Cerebellar nuclear complex (tissue), 1 donor: ENCODE data around the gene AKR1E2.
A peak's percentile ranks its signal among the peaks of the same experiment; 100 is the strongest.

ENCODE experiments used
- DNase-seq, 2 experiments: peaks; one replicate each; lab custom pipeline; 2025; lab: John Stamatoyannopoulos, UW

The AKR1E2 gene

GRCh38 chr10:4845766-4846165 lies 19.8 kb downstream of the AKR1E2 start:
- DNase-seq = no peak

GRCh38 chr10:4846775-4847174 lies 20.8 kb downstream of the AKR1E2 start:
- no peak for DNase-seq

GRCh38 chr10:4847561-4848355 lies 21.8 kb downstream of the AKR1E2 start:
- DNase-seq = no peak

DNA sequence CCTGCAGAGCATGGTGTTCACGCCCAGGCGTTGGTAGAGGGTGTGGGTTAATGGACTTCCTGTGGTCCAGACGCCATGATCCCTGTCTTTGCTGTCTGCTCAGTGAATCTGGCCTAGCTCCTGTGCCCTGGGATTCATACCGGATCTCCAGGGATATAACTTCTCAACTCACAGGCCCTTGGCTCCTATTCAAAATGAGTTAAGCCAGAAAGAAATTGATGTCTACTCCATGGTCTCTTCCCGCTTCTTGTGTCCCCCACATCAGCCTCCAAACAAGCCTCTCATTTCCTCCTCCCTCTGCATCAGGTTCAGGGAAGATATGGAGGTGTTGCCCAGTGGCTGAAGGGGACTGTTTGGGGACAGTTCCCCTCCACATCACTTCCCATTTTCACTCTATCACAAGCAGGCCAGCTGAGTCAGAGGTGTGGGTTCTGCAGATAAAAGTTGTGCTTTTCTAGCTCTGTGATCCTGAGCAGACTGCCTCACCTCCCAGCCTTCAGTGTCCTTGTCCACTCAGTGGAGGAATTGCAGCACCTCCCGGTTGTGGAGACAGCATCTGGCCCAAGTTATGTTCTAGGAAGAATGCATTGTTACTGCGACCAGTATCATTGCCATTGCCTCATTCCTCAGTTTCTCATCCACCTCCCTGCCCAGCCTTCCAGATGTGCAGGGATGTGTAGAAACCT lies 22.5 kb downstream of the AKR1E2 start:
- no peak for DNase-seq

GRCh38 chr10:4849042-4849402 lies 23.0 kb downstream of the AKR1E2 start:
- DNase-seq = no peak

DNA sequence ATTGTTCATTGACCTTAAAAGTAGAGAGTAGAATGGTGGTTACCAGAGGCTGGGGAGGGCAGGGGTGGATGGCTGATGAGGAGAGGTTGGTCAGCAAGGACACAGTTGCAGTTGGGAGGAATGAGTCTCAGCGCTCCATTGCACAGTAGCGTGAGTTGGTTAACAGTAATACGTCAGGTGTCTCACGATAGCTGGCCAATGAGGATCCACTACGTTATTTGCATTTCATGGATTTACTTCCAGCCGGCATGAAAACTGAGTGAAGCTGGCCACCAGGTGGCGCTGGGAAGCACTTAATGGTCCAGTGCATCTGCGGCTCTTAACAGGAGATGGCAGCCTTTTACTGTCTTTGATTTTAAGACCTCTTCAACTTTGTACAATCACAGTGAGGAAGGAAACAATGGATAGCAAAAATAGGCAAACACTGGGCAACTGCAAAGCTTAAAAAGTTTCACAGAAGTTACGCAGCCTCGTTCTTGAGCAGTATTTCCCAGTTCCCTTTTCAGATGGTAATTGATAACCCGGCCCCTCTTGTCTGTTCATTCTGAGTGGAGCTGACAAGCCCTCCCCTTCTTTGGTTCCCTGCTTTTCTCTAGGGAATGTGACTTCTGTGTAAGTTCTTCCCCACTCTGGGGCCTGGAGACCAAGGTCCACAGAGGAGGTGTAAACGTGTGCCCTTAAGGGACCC lies 23.7 kb downstream of the AKR1E2 start:
- DNase-seq = peak in 1 of 2 experiments; percentile 5

GRCh38 chr10:4850397-4850796 lies 24.4 kb downstream of the AKR1E2 start:
- DNase-seq = no peak

DNA sequence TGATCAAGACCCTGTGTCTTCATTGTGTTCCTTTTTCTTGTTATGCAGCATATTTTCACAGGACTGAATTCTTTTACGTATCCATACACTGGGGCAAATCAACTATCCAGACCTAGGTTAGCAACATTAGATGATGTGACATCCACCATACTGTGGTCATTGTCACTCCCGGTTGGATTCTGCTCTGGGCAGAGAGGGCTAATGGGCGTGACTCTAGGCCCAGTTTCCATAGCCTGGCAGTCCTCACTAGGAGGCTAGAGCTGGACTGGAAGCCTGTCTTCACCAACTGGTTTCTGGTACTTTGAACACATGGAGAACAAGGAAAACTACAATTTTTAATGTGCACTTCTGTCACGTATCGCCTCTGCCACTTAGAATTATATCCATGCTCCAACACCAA lies 25.2 kb downstream of the AKR1E2 start:
- DNase-seq = no peak

DNA sequence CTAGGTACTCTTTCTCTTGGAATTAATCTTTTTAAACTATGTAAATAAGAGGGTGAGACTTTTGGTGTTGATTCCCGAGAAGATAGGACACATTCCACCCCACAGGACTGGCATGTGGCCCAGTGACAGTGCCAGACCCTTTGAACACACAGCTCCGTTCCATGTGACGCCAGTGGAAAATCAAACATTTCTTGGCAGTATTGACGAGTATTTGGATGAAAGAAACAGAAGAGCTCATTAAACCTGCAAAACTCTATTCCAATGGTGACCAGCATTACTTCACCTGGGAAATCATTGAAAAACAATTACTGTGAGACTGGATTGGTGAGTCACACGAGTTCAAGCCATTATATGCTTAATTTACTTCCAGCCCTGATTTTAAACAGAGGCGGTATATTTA lies 25.8 kb downstream of the AKR1E2 start:
- no peak for DNase-seq

DNA sequence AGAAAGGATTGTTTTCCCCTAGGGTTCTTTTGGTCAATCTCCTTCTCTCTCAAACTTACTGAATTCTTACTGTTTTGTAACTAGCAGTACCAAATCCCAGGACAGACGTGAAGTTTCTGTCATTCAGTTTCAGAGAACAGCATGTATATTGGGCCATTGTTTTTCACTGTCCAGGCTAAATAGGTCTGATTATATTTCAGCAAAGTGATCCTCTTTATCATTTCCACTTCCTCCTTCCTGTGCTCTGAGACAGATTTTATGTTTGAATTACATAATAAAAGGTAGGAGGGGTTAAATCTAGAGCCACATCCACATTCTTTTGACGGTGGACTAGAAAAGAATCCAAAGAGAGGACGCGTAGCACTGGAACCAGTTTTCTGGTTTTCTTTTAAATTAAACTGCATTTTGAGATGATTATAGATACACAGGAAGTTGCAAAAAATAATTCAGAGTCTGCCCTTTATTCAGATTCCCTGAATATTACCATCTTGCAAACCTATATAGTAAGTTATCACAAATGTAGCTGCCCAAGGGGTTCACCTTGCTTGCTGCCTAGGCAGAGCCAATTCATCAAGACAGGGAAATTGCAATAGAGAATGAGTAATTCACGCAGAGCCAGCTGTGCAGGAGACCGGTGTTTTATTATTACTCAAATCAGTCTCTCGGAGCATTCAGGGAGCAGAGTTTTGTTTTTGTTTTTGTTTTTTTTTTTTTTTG lies 40.1 kb downstream of the AKR1E2 start:
- no peak for DNase-seq

DNA sequence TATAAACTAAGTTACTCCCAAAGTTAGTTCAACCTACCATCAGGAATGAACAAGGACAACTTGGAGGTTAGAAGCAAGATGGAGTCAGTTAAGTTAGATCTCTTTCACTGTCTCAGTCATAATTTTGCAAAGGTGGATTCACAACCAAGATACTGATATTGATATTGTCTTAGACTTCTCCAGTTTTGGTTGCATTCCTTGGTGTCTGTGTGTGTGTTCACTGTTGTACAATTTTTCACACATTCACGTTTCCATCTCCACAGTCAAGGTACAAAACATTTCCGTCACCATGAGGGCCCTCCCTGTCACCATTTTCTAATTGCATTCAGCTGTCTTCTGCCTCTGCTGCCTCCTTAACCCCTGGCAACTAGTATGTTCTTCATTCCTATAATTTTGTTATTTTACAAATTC lies 41.1 kb downstream of the AKR1E2 start:
- DNase-seq = no peak

GRCh38 chr10:4867520-4868356 lies 41.7 kb downstream of the AKR1E2 start:
- DNase-seq = no peak

DNA sequence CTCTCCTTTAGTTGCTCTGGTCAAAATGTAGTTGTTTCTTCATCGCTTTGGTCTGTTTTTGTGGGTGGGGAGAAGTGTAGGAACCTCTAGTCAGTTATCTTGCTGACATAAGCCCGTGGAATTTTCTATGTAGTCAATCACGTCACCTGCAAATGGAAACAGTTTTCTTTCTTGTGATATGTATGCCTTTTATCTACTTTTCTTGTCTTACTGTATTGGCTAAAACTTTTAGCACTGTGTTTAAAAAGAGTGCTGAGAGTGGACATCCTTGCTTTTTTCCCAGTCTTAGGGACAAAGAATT lies 42.3 kb downstream of the AKR1E2 start:
- DNase-seq = no peak

- DNase-seq = no peak
These were observed 56.7 kb downstream of the AKR1E2 start for GRCh38 chr10:4882704-4883078.

- DNase-seq = no peak
These were observed 57.2 kb downstream of the AKR1E2 start for GRCh38 chr10:4883079-4883739.

- DNase-seq = no peak
These were observed 59.2 kb downstream of the AKR1E2 start for GRCh38 chr10:4885162-4885561.

GRCh38 chr10:4887501-4887900 lies 61.5 kb downstream of the AKR1E2 start:
- no peak for DNase-seq

DNA sequence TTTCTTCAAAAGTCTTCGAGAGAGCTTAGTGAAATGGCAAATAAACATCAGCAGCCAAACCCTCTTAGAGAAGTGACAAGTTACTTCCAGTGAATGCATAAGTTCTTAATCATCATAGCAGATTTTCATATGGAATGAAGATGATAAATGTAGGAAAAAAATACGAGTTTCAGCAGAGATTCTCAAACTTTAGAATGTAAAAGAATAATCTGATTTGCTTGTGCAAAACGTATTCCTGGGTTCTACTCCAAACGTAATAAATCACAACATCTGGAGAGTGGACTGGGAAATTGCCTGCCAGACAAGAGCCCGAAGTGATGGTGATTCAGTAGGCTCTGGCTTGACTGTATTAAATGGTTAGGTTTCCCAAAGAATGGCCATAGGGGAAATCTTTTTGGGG lies 62.2 kb downstream of the AKR1E2 start:
- DNase-seq = no peak

DNA sequence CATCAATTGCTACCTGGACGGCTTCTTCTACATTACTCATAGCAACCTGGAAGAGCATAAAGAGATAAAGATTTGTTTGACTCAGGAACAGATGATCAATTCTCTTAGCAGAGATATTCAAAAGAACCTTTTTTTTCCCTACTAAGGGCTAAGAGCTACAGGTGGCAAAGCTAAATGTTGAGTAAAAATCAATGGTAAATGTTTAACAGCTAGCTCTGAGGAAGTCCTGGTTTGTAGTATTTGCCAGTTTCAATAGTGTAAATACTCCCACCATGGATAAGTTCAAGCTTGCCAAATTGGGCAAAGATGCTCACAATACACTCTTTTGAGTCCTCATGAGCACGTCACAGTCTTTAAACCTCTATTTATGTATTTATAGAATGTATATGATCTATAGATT lies 64.0 kb downstream of the AKR1E2 start:
- no peak for DNase-seq

- no peak for DNase-seq
These were observed 66.7 kb downstream of the AKR1E2 start for GRCh38 chr10:4892681-4893080.

DNA sequence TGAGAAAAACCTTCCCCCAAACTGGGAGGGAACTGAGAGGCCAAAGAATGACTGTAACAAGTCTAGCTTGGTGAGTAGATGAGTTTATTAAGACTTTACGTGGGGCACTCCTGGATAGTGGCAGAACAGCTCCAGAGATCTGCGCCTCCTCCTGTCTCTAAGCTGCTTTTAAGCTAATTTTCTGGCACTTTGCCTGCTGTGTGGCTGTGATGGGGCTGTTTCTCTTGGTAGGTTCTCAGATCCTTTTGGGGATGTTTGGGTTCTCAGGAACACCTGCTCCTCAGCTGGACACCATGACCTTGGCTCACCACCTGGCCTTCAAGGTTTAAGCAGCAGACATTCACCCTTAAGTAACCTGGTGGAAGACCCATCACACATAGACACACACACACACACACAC lies 68.3 kb downstream of the AKR1E2 start:
- no peak for DNase-seq
